Ovary (tissue), 9 donors: ENCODE measurements around the gene SLC39A11. TPM values are rescaled to one million over a fixed set of nuclear protein-coding genes. Genes with fewer than 3 reads are reported as not detected.

ENCODE experiments used
- DNase-seq, 5 donors: peaks; one replicate each; pipeline ENCODE4 v3.0.0-alpha.2; 2019 to 2020
- H3K27ac ChIP-seq, 2 donors: fragments of 200-600 bp; one replicate each; pipeline versions ENCODE4 v1.5.1 to v1.8.0; 2019 to 2022
- H3K27me3 ChIP-seq: fragments of 200-600 bp; one replicate; pipeline ENCODE4 v1.8.0; 2022
- H3K36me3 ChIP-seq: fragments of 200-600 bp; sonication (generic); one replicate; pipeline ENCODE4 v1.5.1; 2019
- H3K4me1 ChIP-seq: one replicate; pipeline ENCODE4 v1.8.1; 2013; ENCODE audit warnings: mild to moderate bottlenecking, moderate library complexity; ENCODE audit not compliant: insufficient read depth
- H3K4me3 ChIP-seq: fragments of 200-600 bp; sonication (generic); one replicate; pipeline ENCODE4 v1.5.1; 2017
- H3K9me3 ChIP-seq, 2 donors: fragments of 200-600 bp in 1 of 2; sonication (generic) in 1 of 2; one replicate each; pipeline versions ENCODE4 v1.5.1 to v1.8.1; 2013 to 2019; ENCODE audit warnings: mild to moderate bottlenecking in 1 of 2, moderate library complexity in 1 of 2
- CTCF ChIP-seq, 3 donors: fragments of 450-650 bp in 2 of 3; fragments of 200-600 bp in 1 of 3; IDR thresholded peaks; one replicate each; pipeline versions ENCODE4 v1.5.1 to v1.8.0; 2016 to 2022; ENCODE audit warnings: antibody characterized with exemption in 3 of 3, mild to moderate bottlenecking in 1 of 3
- EP300 ChIP-seq: sonication (generic); formaldehyde crosslinking; IDR thresholded peaks from one replicate; pipeline ENCODE4 v1.6.1; 2017; ENCODE audit warnings: antibody characterized with exemption
- POLR2A ChIP-seq: fragments of 450-650 bp; IDR thresholded peaks from one replicate; pipeline ENCODE4 v1.6.1; 2017; ENCODE audit warnings: antibody characterized with exemption, mild to moderate bottlenecking, moderate library complexity
- WGBS, 3 donors: extraction: QIAGEN DNeasy Blood & Tissue Kit in 1 of 3; methylation state at CpG; one replicate each; pipeline versions ENCODE4 v1.1.5 to v1.1.7; 2013 to 2017; 5-methylcytosine and 5-hydroxymethylcytosine counted together
- intact Hi-C, 4 donors: fragments of 100-400 bp; cut with DNase I; formaldehyde crosslinking; loops; one replicate each; pipeline versions ENCODE4 v1.11.0 to v1.15.1; 2022 to 2023
- polyA plus RNA-seq, 2 donors: library from polyadenylated mRNA; stranded (reverse); fragments of 200-250 nt in 1 of 2; fragments of 350-450 nt in 1 of 2; fragmentation: Illumina TruSeq in 1 of 2; extraction: RNeasy Lipid Tissue Mini Kit (QIAGEN cat#74804) in 1 of 2; gene quantifications; one replicate each; pipeline ENCODE4 v1.2.3, GENCODE V29; 2013 to 2014
- total RNA-seq, 7 donors: library from RNA; depleted of rRNA in 2 of 7; stranded (reverse); fragments of >200 nt in 2 of 7; fragmentation: NEBNext Ultra II Directional in 3 of 7; extraction: Animal tissue kit (Norgen Biotek cat#: 25700) in 3 of 7; gene quantifications; one replicate each; pipeline versions ENCODE4 v1.1.0 to v1.2.4, GENCODE V29; 2016 to 2023
- donor health status: DM: no; HTN: no; CAD: no; lungs with moderate emphysema.
- donor health status: DM: no; HTN: no; CAD: no.
- donor health status: Bipolar disorder and iron deficiency.
- donor health status: DM: yes; HTN: yes; CAD: no.
- donor health status: DM: no; HTN: no; CAD: no.
- donor health status: DM: yes; HTN: yes; CAD: no.

Gene SLC39A11
- total and polyA plus RNA-seq, 9 donors: 4.0 to 21.2 (median 10.1) TPM

- no peaks in the 10 kb centered on the region for H3K27me3 ChIP-seq
- H3K36me3 ChIP-seq: no peaks in the 10 kb centered on the region
- no peaks in the 10 kb centered on the region for H3K9me3 ChIP-seq
- WGBS, 3 donors: 76 to 80% (median 76%) methylated on average over 5 of the region's 5 CpGs
- no peaks in the 10 kb centered on the region for H3K4me1 ChIP-seq
- no peak overlapping the region for H3K4me3 ChIP-seq
- no peak for TF ChIP-seq CTCF (IDR thresholded peaks at IDR 0.05)
- no peak for TF ChIP-seq EP300
- TF ChIP-seq POLR2A: no peak
- intact Hi-C loops: no loop called here
- no peak overlapping the region for H3K27ac ChIP-seq
- DNase-seq: no peak
Measured at GRCh38 chr17:72838068-72838467, 254.4 kb downstream of the SLC39A11 start.

DNA sequence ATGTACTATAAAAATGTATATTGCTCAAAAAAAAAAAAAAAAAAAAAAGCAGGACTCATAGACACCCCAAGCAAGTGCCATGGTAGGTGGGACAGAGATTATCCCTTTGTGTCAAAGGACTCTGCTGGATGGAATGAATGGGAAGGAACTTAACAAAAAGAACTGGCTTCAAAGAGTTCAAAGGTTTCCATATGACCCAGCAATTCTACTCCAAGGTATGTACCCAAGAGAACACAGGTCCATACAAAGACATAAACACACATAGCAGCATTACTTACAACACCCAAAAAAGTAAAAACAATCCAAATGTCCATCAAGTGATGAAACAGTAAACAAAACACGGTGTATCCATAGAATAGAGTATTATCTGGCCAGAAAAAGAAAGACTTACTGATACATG is 255.2 kb downstream of the SLC39A11 start:
- WGBS, 3 donors: 62 to 81% (median 65%) methylated on average over 1 of the region's 1 CpG
- H3K9me3 ChIP-seq: no peaks in the 10 kb centered on the region
- intact Hi-C loops: no loop called here
- H3K27ac ChIP-seq: no peak overlapping the region
- H3K36me3 ChIP-seq: no peaks in the 10 kb centered on the region
- no peaks in the 10 kb centered on the region for H3K27me3 ChIP-seq
- TF ChIP-seq POLR2A: no peak
- no peak for TF ChIP-seq CTCF (IDR thresholded peaks at IDR 0.05)
- no peak for TF ChIP-seq EP300
- no peaks in the 10 kb centered on the region for H3K4me1 ChIP-seq
- no peak for DNase-seq
- no peak overlapping the region for H3K4me3 ChIP-seq

DNA sequence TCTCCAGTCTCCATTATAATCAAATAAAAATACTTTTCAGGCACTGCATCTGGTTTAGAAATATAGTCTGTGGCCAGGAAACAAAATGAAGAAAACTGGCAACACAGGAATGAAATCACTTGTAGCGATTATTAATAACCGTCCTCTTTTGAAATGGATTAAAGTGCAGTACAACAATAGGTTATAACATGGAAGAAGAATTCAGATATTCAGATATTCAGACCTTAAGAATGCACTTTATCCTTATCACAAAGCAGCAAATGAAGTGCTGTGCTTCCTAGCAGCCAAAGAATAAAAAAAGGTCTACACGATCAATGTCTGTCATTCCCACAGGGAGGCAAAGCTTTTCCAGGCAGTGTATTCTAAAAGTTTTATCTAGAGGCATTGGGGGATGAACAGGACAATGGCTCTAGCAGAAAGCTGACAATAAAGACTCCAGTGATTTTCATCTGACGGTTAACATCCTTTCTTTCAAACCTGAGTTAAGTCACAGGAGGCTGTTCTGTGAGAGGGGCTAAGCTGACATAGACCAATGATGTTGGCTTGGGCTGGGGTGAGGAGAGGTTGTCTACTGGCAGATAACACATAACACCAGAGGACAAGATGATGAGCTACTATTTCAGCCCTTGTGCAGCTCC is 259.2 kb downstream of the SLC39A11 start:
- WGBS, 3 donors: 90 to 94% (median 94%) methylated on average over 4 of the region's 4 CpGs
- H3K4me3 ChIP-seq: no peak overlapping the region
- no peaks in the 10 kb centered on the region for H3K9me3 ChIP-seq
- intact Hi-C loops: no loop called here
- no peak overlapping the region for H3K27ac ChIP-seq
- no peaks in the 10 kb centered on the region for H3K36me3 ChIP-seq
- TF ChIP-seq EP300: no peak
- no peak for TF ChIP-seq POLR2A
- TF ChIP-seq CTCF (IDR thresholded peaks at IDR 0.05): no peak
- no peaks in the 10 kb centered on the region for H3K27me3 ChIP-seq
- no peak for DNase-seq
- H3K4me1 ChIP-seq: no peaks in the 10 kb centered on the region

DNA sequence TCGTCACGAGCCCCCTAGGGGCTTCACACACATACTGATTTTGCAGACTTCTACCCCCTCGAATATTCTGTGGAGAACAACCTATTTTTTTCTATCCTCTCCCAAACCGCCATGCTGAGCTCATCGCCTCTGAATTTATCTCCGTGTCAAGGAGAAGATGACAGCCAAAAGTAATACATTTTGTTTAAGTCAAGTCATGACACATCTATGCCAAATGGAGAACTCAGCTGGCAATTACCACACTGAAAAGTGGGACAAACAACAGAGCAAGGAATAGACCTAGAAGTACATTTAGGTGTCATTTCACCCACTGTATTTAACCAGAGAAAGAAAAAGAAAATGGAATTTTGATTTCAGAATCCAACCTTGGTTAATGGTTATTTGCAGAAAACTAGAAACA is 260.2 kb downstream of the SLC39A11 start:
- H3K4me1 ChIP-seq: no peaks in the 10 kb centered on the region
- no peak overlapping the region for H3K27ac ChIP-seq
- intact Hi-C loops: no loop called here
- H3K36me3 ChIP-seq: no peaks in the 10 kb centered on the region
- TF ChIP-seq EP300: no peak
- no peak for TF ChIP-seq POLR2A
- no peak for TF ChIP-seq CTCF (IDR thresholded peaks at IDR 0.05)
- DNase-seq: no peak
- peaks cover 0 to 5% of the 10 kb centered on the region in 2 donors for H3K9me3 ChIP-seq
- 82 to 90% (median 87%) methylated on average over 6 of the region's 6 CpGs for WGBS, 3 donors
- no peak overlapping the region for H3K4me3 ChIP-seq
- no peaks in the 10 kb centered on the region for H3K27me3 ChIP-seq
